Panc1 (cell line): ENCODE measurements around the gene SSC5D. TPM values are rescaled to one million over a fixed set of nuclear protein-coding genes. Genes with fewer than 3 reads are reported as not detected.
A peak's percentile ranks its signal among the peaks of the same experiment; 100 is the strongest.

Source experiments
- ATAC-seq: fragments of 200-7000 bp; cut with Tn5 transposase; 2 replicates; pipeline ENCODE4 v1.9.1; 2020; ENCODE audit warnings: mild to moderate bottlenecking, moderate library complexity
- BruUV-seq: library from RNA; stranded (reverse); fragments of 400-500 nt; replicated peaks from 2 replicates; lab custom pipeline; 2021; lab: Mats Ljungman, UMichigan
- CTCF ChIA-PET: fragments of 300-600 bp; sonication (Branson Sonifier 250); formaldehyde crosslinking; loops from one replicate; lab custom pipeline; 2022; ENCODE audit warnings: antibody characterized with exemption; lab: Charles Lee
- POLR2A ChIA-PET: fragments of 300-600 bp; sonication (Branson Sonifier 250); formaldehyde crosslinking; loops from one replicate; lab custom pipeline; 2022; ENCODE audit warnings: antibody characterized with exemption; lab: Charles Lee
- DNase-seq: peaks from one replicate; pipeline ENCODE4 v3.0.0-alpha.2; 2010; ENCODE audit warnings: low read depth, low spot score
- H3K27ac ChIP-seq: 2 replicates; pipeline ENCODE4 v1.5.1; 2011; ENCODE audit warnings: mild to moderate bottlenecking, low read length, inconsistent platforms
- H3K27me3 ChIP-seq: fragments of 200-500 bp; sonication (Bioruptor generic); 2 replicates; pipeline ENCODE4 v1.6.0; 2014; ENCODE audit warnings: low read length, inconsistent platforms; ENCODE audit not compliant: control insufficient read depth, insufficient read depth
- H3K36me3 ChIP-seq: fragments of 200-500 bp; sonication (Bioruptor generic); 2 replicates; pipeline ENCODE4 v1.5.1; 2014; ENCODE audit warnings: inconsistent platforms, mild to moderate bottlenecking, low read length, moderate library complexity; ENCODE audit not compliant: control insufficient read depth, insufficient read depth
- H3K4me1 ChIP-seq: 2 replicates; pipeline ENCODE4 v1.5.1; 2011; ENCODE audit warnings: inconsistent platforms, mild to moderate bottlenecking, low read length, moderate library complexity; ENCODE audit not compliant: control insufficient read depth, insufficient read depth
- H3K4me3 ChIP-seq, 2 experiments: 2 replicates each; pipeline ENCODE4 v1.5.1; 2011 to 2012; ENCODE audit warnings: low read depth in 2 of 2, low read length in 2 of 2, mild to moderate bottlenecking in 2 of 2, inconsistent platforms in 1 of 2, moderate library complexity in 1 of 2
- H3K9me3 ChIP-seq: fragments of 200-500 bp; sonication (Bioruptor generic); 2 replicates; pipeline ENCODE4 v1.5.1; 2014; ENCODE audit warnings: low read depth, mild to moderate bottlenecking, inconsistent platforms, low read length, moderate library complexity; ENCODE audit not compliant: control insufficient read depth, insufficient read depth
- CTCF ChIP-seq: fragments of 450-650 bp; IDR thresholded peaks from 2 replicates; pipeline ENCODE4 v1.5.1; 2017; ENCODE audit warnings: mild to moderate bottlenecking
- POLR2AphosphoS5 ChIP-seq: IDR thresholded peaks from 2 replicates; pipeline ENCODE4 v1.6.1; 2012; ENCODE audit warnings: mild to moderate bottlenecking, low read depth, low read length, moderate library complexity
- REST ChIP-seq, 2 experiments: IDR thresholded peaks; 2 replicates each; pipeline ENCODE4 v1.6.1; 2011 to 2012; ENCODE audit warnings: low read depth in 2 of 2, control low read depth in 1 of 2, low read length in 1 of 2, mild to moderate bottlenecking in 1 of 2, moderate library complexity in 1 of 2; ENCODE audit not compliant: insufficient read depth in 1 of 2
- SIN3A ChIP-seq: IDR thresholded peaks from 2 replicates; pipeline ENCODE4 v1.6.1; 2012; ENCODE audit warnings: low read depth, mild to moderate bottlenecking, low read length, moderate library complexity, borderline replicate concordance; ENCODE audit not compliant: insufficient read depth
- TCF7L2 ChIP-seq: IDR thresholded peaks from 2 replicates; pipeline ENCODE4 v1.6.1; 2011; ENCODE audit warnings: mild to moderate bottlenecking, low read depth, low read length, inconsistent platforms
- in situ Hi-C: cut with HindIII; loops from 2 replicates; pipeline ENCODE4 v1.10.0; 2016; ENCODE audit warnings: low sequenced_read_pairs, low pct_unique_long_range_greater_than_20kb
- intact Hi-C: fragments of 100-400 bp; cut with micrococcal nuclease; formaldehyde crosslinking; loops from one replicate; pipeline ENCODE4 v1.10.0; 2022; ENCODE audit not compliant: unreplicated experiment
- total RNA-seq: library from RNA; stranded (reverse); gene quantifications from one replicate; pipeline ENCODE4 v1.2.1, GENCODE V29; 2021; ENCODE audit not compliant: unreplicated experiment

The SSC5D gene
- total RNA-seq, 1 experiment from 2014 or later: 13.0 TPM

GRCh38 chr19:55492362-55492944 is 4.2 kb downstream of the SSC5D start:
- BruUV-seq: TSS peak; percentile 73
- Histone ChIP-seq H3K9me3 (no peaks in the 10 kb centered on the region), H3K4me3 (no peak overlapping the region), H3K27ac (peak overlapping the region; percentile 64; the same call in 1 of the 2 replicates), H3K4me1 (peaks cover 52% of the 10 kb centered on the region), H3K27me3 (no peaks in the 10 kb centered on the region), H3K36me3 (no peaks in the 10 kb centered on the region)
- intact Hi-C loops: no loop called here
- TF ChIP-seq CTCF (no peak), REST (IDR thresholded peaks at IDR 0.05; ENCODE audit: insufficient read depth in 1 of 2, low read depth in 2 of 2, low read length in 1 of 2) (no peak), POLR2AphosphoS5 (no peak), SIN3A (no peak), TCF7L2 (no peak)
- DNase-seq (no peak), ATAC-seq (no peak)
- in situ Hi-C loops: no loop called here
- ChIA-PET CTCF (interaction anchor here (0.5 to 1.4 kb wide), 2 partner anchors 12 to 144 kb away, joined by 5 to 7 read pairs; no protein-coding TSS in a partner anchor), POLR2A (interaction anchor here (1.0 kb wide), 1 partner anchor 16 kb away, joined by 3 read pairs; no protein-coding TSS in a partner anchor)

- in situ Hi-C loops (no loop called here), intact Hi-C loops (no loop called here)
- TF ChIP-seq SIN3A (no peak), TCF7L2 (no peak), CTCF (no peak), REST (IDR thresholded peaks at IDR 0.05; ENCODE audit: insufficient read depth in 1 of 2, low read depth in 2 of 2, low read length in 1 of 2) (no peak), POLR2AphosphoS5 (no peak)
- CTCF ChIA-PET: interaction anchor here (1.4 kb wide), 1 partner anchor 11 kb away, joined by 5 read pairs; no protein-coding TSS in a partner anchor
- BruUV-seq: no TSS peak
- Histone ChIP-seq H3K27ac (no peak overlapping the region), H3K27me3 (no peaks in the 10 kb centered on the region), H3K4me1 (peaks cover 47% of the 10 kb centered on the region), H3K36me3 (no peaks in the 10 kb centered on the region), H3K4me3 (no peak overlapping the region), H3K9me3 (no peaks in the 10 kb centered on the region)
- DNase-seq (no peak), ATAC-seq (no peak)
- POLR2A ChIA-PET: interaction anchor here (0.7 kb wide), 1 partner anchor 11 kb away, joined by 5 read pairs; no protein-coding TSS in a partner anchor
These were observed 4.9 kb downstream of the SSC5D start for GRCh38 chr19:55493052-55493644.
